Naive thymus-derived CD8-positive, alpha-beta T cell (primary cell): ENCODE measurements around the gene MARCHF10. TPM values are rescaled to one million over a fixed set of nuclear protein-coding genes. Genes with fewer than 3 reads are reported as not detected.

ENCODE experiments used
- ATAC-seq, 2 donors: fragments of 150-1000 bp; cut with Tn5 transposase in 1 of 2; sonication (Bioruptor Pico), chemical (Tn5 transposase) in 1 of 2; 1 replicate in 1 of 2; 2 replicates in 1 of 2; pipeline ENCODE4 v1.10.0; 2021; ENCODE audit warnings: mild to moderate bottlenecking in 2 of 2, moderate library complexity in 2 of 2
- POLR2A ChIA-PET: fragments of 350-600 bp; sonication (Branson Sonifier 250); formaldehyde crosslinking; loops from one replicate; lab custom pipeline; 2021; ENCODE audit warnings: antibody characterized with exemption; lab: Charles Lee
- DNase-seq, 10 donors: peaks; one replicate each; pipeline versions ENCODE4 v3.0.0 to v3.0.0-alpha.2; 2020 to 2022
- H3K27ac Mint-ChIP-seq, 10 donors: one replicate each; pipeline ENCODE4 v1.8.0; 2020 to 2022; ENCODE audit warnings: mild to moderate bottlenecking in 10 of 10, mixed read lengths in 10 of 10, moderate library complexity in 4 of 10, inconsistent platforms in 1 of 10
- H3K27me3 Mint-ChIP-seq, 5 donors: one replicate each; pipeline ENCODE4 v1.8.0; 2021 to 2022; ENCODE audit warnings: mixed read lengths in 5 of 5
- H3K36me3 Mint-ChIP-seq, 3 donors: one replicate each; pipeline ENCODE4 v1.8.0; 2020 to 2022; ENCODE audit warnings: mixed read lengths in 3 of 3, mild to moderate bottlenecking in 2 of 3, inconsistent platforms in 1 of 3
- H3K4me1 Mint-ChIP-seq, 4 donors: one replicate each; pipeline ENCODE4 v1.8.0; 2021 to 2022; ENCODE audit warnings: mixed read lengths in 4 of 4
- H3K4me3 Mint-ChIP-seq, 10 donors: one replicate each; pipeline ENCODE4 v1.8.0; 2020 to 2022; ENCODE audit warnings: mild to moderate bottlenecking in 10 of 10, mixed read lengths in 10 of 10, moderate library complexity in 6 of 10, inconsistent platforms in 1 of 10
- H3K9me3 Mint-ChIP-seq, 9 donors: one replicate each; pipeline ENCODE4 v1.8.0; 2020 to 2022; ENCODE audit warnings: mixed read lengths in 9 of 9, mild to moderate bottlenecking in 3 of 9, inconsistent platforms in 1 of 9, moderate library complexity in 1 of 9
- polyA plus RNA-seq, 3 donors: library from polyadenylated mRNA; unstranded; fragments of 300-500 nt; fragmentation: Illumina TruSeq; gene quantifications; one replicate each; pipeline ENCODE4 v1.2.3, GENCODE V29; 2021
- total RNA-seq, 8 experiments: library from RNA in 2 of 8; stranded (reverse) in 2 of 8; gene quantifications; one replicate each; pipeline ENCODE4 v1.2.3 and lab custom pipeline; 2021 to 2026

Gene MARCHF10
- total and polyA plus RNA-seq, 5 experiments from 2014 or later = 0.42 to 1.7 (median 0.69) TPM

GRCh38 chr17:62818526-62818925 lies 10.4 kb upstream of the MARCHF10 start:
- POLR2A ChIA-PET = no interaction called here
- H3K27ac Mint-ChIP-seq = no peak overlapping the region
- ATAC-seq = no peak
- H3K4me1 Mint-ChIP-seq = peaks cover 0 to 5% (median 5%) of the 10 kb centered on the region in 4 donors
- H3K9me3 Mint-ChIP-seq = peaks cover 0 to 15% (median 9%) of the 10 kb centered on the region in 9 donors
- peaks cover 0 to 5% (median 1%) of the 10 kb centered on the region in 3 donors for H3K36me3 Mint-ChIP-seq
- no peak for DNase-seq
- H3K4me3 Mint-ChIP-seq = no peak overlapping the region
- H3K27me3 Mint-ChIP-seq = peaks cover 10 to 21% (median 15%) of the 10 kb centered on the region in 5 donors

DNA sequence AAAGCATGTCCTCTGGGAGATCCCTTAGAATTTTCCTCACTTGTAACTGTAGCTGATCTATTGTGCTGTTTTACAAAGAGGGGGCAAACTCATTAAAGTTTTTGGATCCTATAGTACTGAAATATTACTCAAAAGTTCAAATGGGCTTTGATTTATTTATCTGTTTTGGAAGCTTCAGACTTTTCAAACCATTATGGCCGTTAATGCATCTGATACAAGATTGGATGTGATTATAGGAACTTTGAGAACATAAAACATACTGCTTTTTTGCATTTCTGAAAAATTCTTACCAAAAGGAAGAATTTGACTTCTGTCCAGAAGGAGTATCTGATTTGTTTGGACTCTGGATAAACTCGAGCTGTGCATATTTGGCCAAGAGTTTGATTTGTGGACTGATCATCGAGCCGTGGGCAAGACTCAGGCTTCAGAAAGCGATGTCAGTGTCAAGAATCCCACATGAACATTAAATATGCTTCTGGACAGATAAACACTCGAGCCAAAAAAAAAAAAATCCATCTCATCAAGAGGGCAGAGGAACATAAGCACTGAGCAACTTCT lies 8.2 kb upstream of the MARCHF10 start:
- DNase-seq = no peak
- H3K27me3 Mint-ChIP-seq = peaks cover 11 to 21% (median 15%) of the 10 kb centered on the region in 5 donors
- ATAC-seq = no peak

DNA sequence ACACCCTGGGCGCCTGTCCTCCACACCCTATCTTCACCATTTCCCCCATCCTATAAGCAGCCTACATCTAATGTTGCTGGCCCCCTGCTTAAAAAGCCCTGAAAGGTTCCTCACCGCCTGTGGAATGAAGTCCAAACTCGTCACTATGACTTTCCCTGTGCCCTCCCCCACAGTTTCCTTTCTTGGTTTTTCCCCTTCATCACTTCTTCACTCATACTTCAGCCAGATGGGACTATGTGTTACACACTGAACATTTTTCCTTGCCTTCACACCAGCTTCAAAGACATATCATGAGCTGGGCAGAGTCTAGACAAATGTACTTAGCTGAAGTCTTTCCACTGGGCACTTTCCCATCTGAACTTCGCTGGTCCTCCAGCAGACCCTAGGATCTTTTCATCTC lies 1.5 kb upstream of the MARCHF10 start:
- POLR2A ChIA-PET = no interaction called here
- H3K27me3 Mint-ChIP-seq = peaks cover 3 to 32% (median 20%) of the 10 kb centered on the region in 5 donors

More for the DNA sequence above, 8.2 kb upstream of the MARCHF10 start:
- Mint-ChIP-seq H3K36me3 (peaks cover 0 to 5% (median 1%) of the 10 kb centered on the region in 3 donors), H3K9me3 (peaks cover 0 to 16% (median 9%) of the 10 kb centered on the region in 9 donors), H3K4me1 (peaks cover 0 to 5% (median 5%) of the 10 kb centered on the region in 4 donors), H3K27ac (no peak overlapping the region), H3K4me3 (no peak overlapping the region)
- POLR2A ChIA-PET = no interaction called here

GRCh38 chr17:62808576-62808970 lies 459 bp upstream of the MARCHF10 start:
- H3K4me3 Mint-ChIP-seq = peak overlapping the region in 4 of 10 donors; percentile 4 to 37 (median 28)
- H3K27ac Mint-ChIP-seq = no peak overlapping the region

More for the DNA sequence above, 1.5 kb upstream of the MARCHF10 start:
- ATAC-seq = no peak
- Mint-ChIP-seq H3K4me1 (peaks cover 2 to 14% (median 6%) of the 10 kb centered on the region in 4 donors), H3K36me3 (no peaks in the 10 kb centered on the region), H3K9me3 (peaks cover 0 to 12% (median 9%) of the 10 kb centered on the region in 9 donors), H3K4me3 (peak overlapping the region in 4 of 10 donors; percentile 1 to 53 (median 27)), H3K27ac (no peak overlapping the region)
- no peak for DNase-seq

GRCh38 chr17:62805234-62805633 lies 2.9 kb downstream of the MARCHF10 start:
- POLR2A ChIA-PET = no interaction called here

More at GRCh38 chr17:62808576-62808970, 459 bp upstream of the MARCHF10 start:
- Mint-ChIP-seq H3K36me3 (no peaks in the 10 kb centered on the region), H3K9me3 (peaks cover 0 to 2% (median 1%) of the 10 kb centered on the region in 9 donors), H3K4me1 (peaks cover 2 to 14% (median 6%) of the 10 kb centered on the region in 4 donors), H3K27me3 (peaks cover 8 to 36% (median 31%) of the 10 kb centered on the region in 5 donors)
- ATAC-seq (no peak), DNase-seq (no peak)
- POLR2A ChIA-PET = no interaction called here

DNA sequence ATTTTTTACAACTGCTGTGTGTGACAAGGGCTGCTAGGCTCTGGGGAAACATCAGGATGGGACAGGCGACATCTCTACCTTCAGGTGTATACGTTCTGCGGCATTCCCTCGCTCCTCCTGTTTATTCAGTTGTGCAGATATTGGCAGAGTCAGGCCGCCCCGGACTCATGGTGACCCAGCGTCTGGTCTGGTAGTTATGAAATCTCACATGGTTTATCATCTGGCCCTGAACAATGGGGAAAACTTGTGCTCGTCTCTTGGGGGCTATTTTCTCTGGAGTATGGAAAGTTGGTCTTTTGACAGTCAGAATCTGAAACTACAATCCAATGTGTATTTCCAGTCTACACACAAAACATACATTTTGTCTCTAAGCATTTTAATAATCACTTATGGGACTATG lies 3.3 kb downstream of the MARCHF10 start:
- peaks cover 13 to 48% (median 43%) of the 10 kb centered on the region in 5 donors for H3K27me3 Mint-ChIP-seq
- H3K4me1 Mint-ChIP-seq = peaks cover 2 to 14% (median 8%) of the 10 kb centered on the region in 4 donors
- no peak for DNase-seq
- H3K27ac Mint-ChIP-seq = no peak overlapping the region
- POLR2A ChIA-PET = no interaction called here
- peaks cover 0 to 3% (median 0%) of the 10 kb centered on the region in 3 donors for H3K36me3 Mint-ChIP-seq
- H3K9me3 Mint-ChIP-seq = no peaks in the 10 kb centered on the region
- no peak for ATAC-seq
- H3K4me3 Mint-ChIP-seq = no peak overlapping the region

More at GRCh38 chr17:62805234-62805633, 2.9 kb downstream of the MARCHF10 start:
- H3K36me3 Mint-ChIP-seq = peaks cover 0 to 3% (median 0%) of the 10 kb centered on the region in 3 donors
- H3K27ac Mint-ChIP-seq = no peak overlapping the region
- peaks cover 2 to 14% (median 8%) of the 10 kb centered on the region in 4 donors for H3K4me1 Mint-ChIP-seq
- no peak for ATAC-seq
- peaks cover 13 to 48% (median 42%) of the 10 kb centered on the region in 5 donors for H3K27me3 Mint-ChIP-seq
- no peaks in the 10 kb centered on the region for H3K9me3 Mint-ChIP-seq
- no peak for DNase-seq
- H3K4me3 Mint-ChIP-seq = no peak overlapping the region

DNA sequence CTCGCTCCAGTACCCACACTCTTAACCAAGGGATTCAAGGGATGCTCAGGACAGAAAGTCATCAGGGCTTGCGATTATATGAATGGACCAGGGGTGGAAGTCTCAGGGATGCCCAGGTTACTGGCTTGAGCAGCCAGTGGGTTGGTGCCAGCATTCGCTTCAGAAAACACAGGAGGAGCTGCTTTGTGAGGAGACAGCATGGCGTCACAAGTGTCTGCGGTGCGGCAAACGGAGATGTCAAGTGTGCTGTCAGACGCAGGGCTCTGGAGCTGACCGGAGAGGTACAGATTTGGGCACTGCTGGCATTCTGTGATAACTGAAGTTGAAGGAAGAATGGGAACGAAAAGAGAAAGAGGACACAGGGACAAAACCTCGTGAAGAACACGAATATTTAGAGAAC lies 4.1 kb downstream of the MARCHF10 start:
- H3K9me3 Mint-ChIP-seq = no peaks in the 10 kb centered on the region
- POLR2A ChIA-PET = no interaction called here
- H3K36me3 Mint-ChIP-seq = peaks cover 0 to 3% (median 0%) of the 10 kb centered on the region in 3 donors
- H3K4me3 Mint-ChIP-seq = no peak overlapping the region
- no peak for DNase-seq
- no peak overlapping the region for H3K27ac Mint-ChIP-seq
- peaks cover 13 to 48% (median 41%) of the 10 kb centered on the region in 5 donors for H3K27me3 Mint-ChIP-seq
- ATAC-seq = no peak
- peaks cover 2 to 10% (median 8%) of the 10 kb centered on the region in 4 donors for H3K4me1 Mint-ChIP-seq

DNA sequence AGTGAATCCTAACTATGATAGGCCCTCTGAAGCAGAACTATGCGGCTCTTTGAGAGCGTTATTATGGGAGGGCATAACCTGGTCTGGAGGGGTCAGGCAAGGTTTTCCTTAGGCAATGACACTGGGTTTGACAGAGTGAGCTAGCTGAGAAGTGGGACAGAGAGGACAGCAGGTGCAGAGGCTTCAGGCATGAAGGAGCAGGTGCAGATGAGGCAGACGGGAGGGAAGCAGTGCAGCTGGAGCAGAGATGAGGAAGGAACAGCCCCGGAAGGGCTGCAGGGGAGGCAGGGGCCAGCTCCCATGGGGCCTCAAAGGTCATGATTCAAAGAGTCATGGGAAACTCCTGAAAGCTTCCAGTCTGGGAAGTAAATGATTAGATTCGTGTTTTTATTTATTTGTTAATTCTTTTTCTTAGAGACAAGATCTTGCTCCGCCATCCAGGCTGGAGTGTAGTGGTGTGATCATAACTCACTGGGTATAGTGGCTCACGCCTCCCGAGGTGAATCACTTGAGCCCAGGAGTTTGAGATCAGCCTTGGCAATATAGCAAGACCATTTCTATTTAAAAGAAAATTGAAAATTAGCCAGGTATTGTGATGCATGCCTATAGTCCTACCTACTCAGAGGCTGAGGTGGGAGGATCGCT lies 5.4 kb downstream of the MARCHF10 start:
- Mint-ChIP-seq H3K4me3 (no peak overlapping the region), H3K27ac (no peak overlapping the region), H3K4me1 (peaks cover 0 to 8% (median 3%) of the 10 kb centered on the region in 4 donors), H3K36me3 (peaks cover 0 to 3% (median 1%) of the 10 kb centered on the region in 3 donors), H3K27me3 (peaks cover 22 to 61% (median 42%) of the 10 kb centered on the region in 5 donors), H3K9me3 (no peaks in the 10 kb centered on the region)
- ATAC-seq (no peak), DNase-seq (no peak)
- POLR2A ChIA-PET = interaction anchor here (0.6 kb wide), 1 partner anchor 660 kb away, joined by 4 read pairs; no protein-coding TSS in a partner anchor

DNA sequence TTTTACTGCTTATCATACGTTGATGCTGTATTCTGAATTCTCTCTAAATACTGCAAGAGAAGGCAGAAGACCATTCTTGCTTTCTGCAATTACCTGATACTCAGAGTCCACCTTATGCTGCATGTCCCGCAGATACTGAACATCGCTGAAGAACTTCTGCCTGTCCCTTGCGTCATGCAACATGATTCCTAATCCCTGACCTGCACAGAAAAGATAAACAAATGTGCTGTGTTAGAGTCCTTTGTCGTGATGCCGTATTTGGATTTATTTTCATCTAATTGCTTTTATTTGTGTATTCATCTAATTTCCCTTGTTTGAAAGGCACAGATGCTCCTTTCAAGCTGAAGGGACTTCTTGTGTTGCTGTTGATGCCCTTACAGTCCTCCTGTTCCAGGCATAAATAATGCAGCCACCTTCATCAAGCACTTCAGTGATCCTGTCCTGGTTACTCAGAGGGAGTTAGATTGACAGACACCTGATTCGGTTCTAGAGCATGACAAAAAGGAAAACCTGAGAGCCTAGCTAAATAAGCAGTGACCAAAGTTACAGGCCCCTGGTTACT lies 6.5 kb downstream of the MARCHF10 start:
- H3K4me3 Mint-ChIP-seq = no peak overlapping the region
- DNase-seq (no peak), ATAC-seq (no peak)
- H3K27me3 Mint-ChIP-seq = peaks cover 23 to 53% (median 34%) of the 10 kb centered on the region in 5 donors
- H3K36me3 Mint-ChIP-seq = peaks cover 0 to 3% (median 1%) of the 10 kb centered on the region in 3 donors
- H3K27ac Mint-ChIP-seq = no peak overlapping the region
- POLR2A ChIA-PET = interaction anchor here (0.6 kb wide), 1 partner anchor 755 kb away, joined by 3 read pairs; no protein-coding TSS in a partner anchor
- H3K9me3 Mint-ChIP-seq = no peaks in the 10 kb centered on the region
- H3K4me1 Mint-ChIP-seq = peaks cover 0 to 4% (median 0%) of the 10 kb centered on the region in 4 donors

DNA sequence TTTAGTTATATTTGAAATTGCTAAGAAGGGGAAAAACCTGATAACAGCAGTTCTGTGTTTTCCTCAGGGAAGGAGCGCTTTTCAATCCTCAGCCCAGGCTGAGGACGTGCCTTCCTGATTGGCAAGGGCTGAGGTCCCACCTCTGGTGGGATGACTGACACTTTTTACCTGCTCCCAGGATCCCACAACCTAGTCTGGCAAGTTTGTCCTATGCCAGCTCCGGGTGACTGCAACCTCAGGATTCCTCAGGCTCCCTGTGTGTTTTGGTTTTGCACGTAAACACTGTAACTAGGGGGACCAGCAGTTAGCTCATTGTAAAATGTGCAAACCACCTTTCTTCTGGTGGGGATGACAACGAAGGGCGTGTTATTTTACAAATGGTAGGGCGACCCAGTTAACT lies 7.5 kb downstream of the MARCHF10 start:
- H3K36me3 Mint-ChIP-seq = peaks cover 0 to 3% (median 1%) of the 10 kb centered on the region in 3 donors
- H3K27ac Mint-ChIP-seq = no peak overlapping the region
- ATAC-seq (no peak), DNase-seq (no peak)
- H3K4me3 Mint-ChIP-seq = no peak overlapping the region
- POLR2A ChIA-PET = no interaction called here
- H3K27me3 Mint-ChIP-seq = peaks cover 20 to 46% (median 27%) of the 10 kb centered on the region in 5 donors
- no peaks in the 10 kb centered on the region for H3K9me3 Mint-ChIP-seq
- peaks cover 0 to 6% (median under 1%) of the 10 kb centered on the region in 4 donors for H3K4me1 Mint-ChIP-seq

DNA sequence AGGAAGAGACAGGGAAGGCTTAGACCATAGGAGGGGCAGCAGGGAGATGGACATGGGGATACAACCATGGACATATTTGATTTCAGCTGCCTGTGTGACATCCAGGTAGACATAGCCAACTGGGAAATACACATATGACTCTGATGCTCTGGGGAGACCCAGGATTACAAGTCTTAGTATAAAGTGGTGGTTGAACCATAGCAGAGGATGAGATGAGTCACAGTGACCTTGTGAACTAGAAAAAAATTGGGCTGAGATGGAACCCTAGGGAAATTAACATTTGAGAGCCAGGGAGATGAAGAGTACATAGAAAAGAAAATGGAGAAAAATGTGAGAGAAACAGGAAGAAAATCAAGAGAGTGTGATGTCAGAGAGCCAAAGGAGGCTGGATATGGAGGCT lies 10.2 kb downstream of the MARCHF10 start:
- POLR2A ChIA-PET = no interaction called here
- H3K27me3 Mint-ChIP-seq = peaks cover 9 to 28% (median 19%) of the 10 kb centered on the region in 5 donors
- peaks cover 0 to 10% (median 0%) of the 10 kb centered on the region in 9 donors for H3K9me3 Mint-ChIP-seq
- H3K27ac Mint-ChIP-seq = no peak overlapping the region
- no peak overlapping the region for H3K4me3 Mint-ChIP-seq
- peaks cover 3 to 21% (median 13%) of the 10 kb centered on the region in 4 donors for H3K4me1 Mint-ChIP-seq
- no peak for DNase-seq
- peaks cover 0 to 3% (median 1%) of the 10 kb centered on the region in 3 donors for H3K36me3 Mint-ChIP-seq
- no peak for ATAC-seq

DNA sequence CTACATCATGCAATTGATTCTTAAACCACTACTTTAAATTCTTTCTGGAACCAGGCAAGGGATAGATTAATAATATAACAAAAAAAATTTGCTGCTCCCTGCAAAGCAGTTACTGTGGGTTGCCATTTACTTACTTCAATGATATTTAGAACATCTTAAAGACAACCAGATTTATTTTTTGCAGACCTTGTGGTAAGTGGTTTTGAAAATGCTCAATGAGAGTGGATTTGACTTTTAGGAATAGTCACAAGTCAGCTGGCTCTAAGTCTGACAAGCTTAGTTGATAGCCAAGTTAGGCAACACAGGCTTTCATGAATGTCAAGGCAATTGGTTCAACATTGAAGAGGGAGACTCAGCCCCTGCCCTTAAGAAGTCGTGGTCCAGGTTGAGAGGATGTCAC lies 11.8 kb downstream of the MARCHF10 start:
- POLR2A ChIA-PET = no interaction called here
- peaks cover 0 to 10% (median 0%) of the 10 kb centered on the region in 9 donors for H3K9me3 Mint-ChIP-seq
- H3K27me3 Mint-ChIP-seq = peaks cover 4 to 19% (median 14%) of the 10 kb centered on the region in 5 donors
- no peak for DNase-seq
- no peak overlapping the region for H3K27ac Mint-ChIP-seq
- H3K4me1 Mint-ChIP-seq = peaks cover 3 to 17% (median 13%) of the 10 kb centered on the region in 4 donors
- no peak for ATAC-seq
- no peak overlapping the region for H3K4me3 Mint-ChIP-seq
- H3K36me3 Mint-ChIP-seq = peaks cover 0 to 1% (median 0%) of the 10 kb centered on the region in 3 donors
